GM12878 (cell line): ENCODE data around the gene DUOX1. TPM values are rescaled to one million over a fixed set of nuclear protein-coding genes. Genes with fewer than 3 reads are reported as not detected.
A peak's percentile ranks its signal among the peaks of the same experiment; 100 is the strongest.

ENCODE experiments used
- ATAC-seq: fragments of 200-7000 bp; cut with Tn5 transposase; 3 replicates; pipeline ENCODE4 v1.9.1; 2020; ENCODE audit warnings: mild to moderate bottlenecking, moderate library complexity
- BruUV-seq: library from RNA; stranded (reverse); fragments of 400-500 nt; replicated peaks from 2 replicates; lab custom pipeline; 2021; lab: Mats Ljungman, UMichigan
- CTCF ChIA-PET: fragments of 300-600 bp; sonication (Branson Sonifier 250); formaldehyde crosslinking; extraction: SDS; loops from one replicate; lab custom pipeline; 2021; ENCODE audit warnings: inconsistent platforms; lab: Yijun Ruan, JAX
- POLR2A ChIA-PET: fragments of 350-600 bp; formaldehyde crosslinking; extraction: SDS; loops from one replicate; lab custom pipeline; 2021; ENCODE audit warnings: inconsistent platforms; lab: Charles Lee
- RAD21 ChIA-PET: fragments of 300-600 bp; sonication (Branson Sonifier 250); formaldehyde crosslinking; loops from one replicate; lab custom pipeline; 2023; ENCODE audit warnings: antibody characterized with exemption; ENCODE audit not compliant: unreplicated experiment; lab: Charles Lee
- SMC1A ChIA-PET: fragments of 300-600 bp; sonication (Branson Sonifier 250); formaldehyde crosslinking; loops from one replicate; lab custom pipeline; 2023; ENCODE audit not compliant: unreplicated experiment, uncharacterized antibody; lab: Charles Lee
- DNase-seq: peaks from one replicate; pipeline ENCODE4 v3.0.0-alpha.2; 2011; ENCODE audit warnings: low read depth, low spot score
- FAIRE-seq: peaks from 3 replicates; lab custom pipeline; 2011; peaks lifted over from hg19 to GRCh38; lab: Jason Lieb, UNC
- H2AFZ ChIP-seq: 2 replicates; pipeline ENCODE4 v1.6.0; 2011; ENCODE audit warnings: low read depth, low read length, control low read depth; ENCODE audit not compliant: control insufficient read depth
- H3K27ac ChIP-seq: 2 replicates; pipeline ENCODE4 v1.5.1; 2011; ENCODE audit warnings: control low read depth; ENCODE audit not compliant: control insufficient read depth, insufficient read depth
- H3K27me3 ChIP-seq, 2 experiments: replicated peaks in 1 of 2; 2 replicates each; pipeline versions ENCODE4 v1.6.0 to v1.6.1; 2011; ENCODE audit warnings: low read length in 1 of 2; ENCODE audit not compliant: control insufficient read depth in 2 of 2, insufficient read depth in 2 of 2
- H3K36me3 ChIP-seq, 2 experiments: 2 replicates each; pipeline ENCODE4 v1.5.1; 2011; ENCODE audit warnings: low read length in 1 of 2; ENCODE audit not compliant: control insufficient read depth in 2 of 2, insufficient read depth in 2 of 2
- H3K4me1 ChIP-seq: 2 replicates; pipeline ENCODE4 v1.6.1; 2011; ENCODE audit warnings: mild to moderate bottlenecking, low read length, moderate library complexity, mixed read lengths; ENCODE audit not compliant: control insufficient read depth, insufficient read depth
- H3K4me2 ChIP-seq: 2 replicates; pipeline ENCODE4 v1.6.0; 2011; ENCODE audit warnings: control low read depth; ENCODE audit not compliant: control insufficient read depth, insufficient read depth
- H3K4me3 ChIP-seq: fragments of 200-600 bp; sonication (generic); 2 replicates; pipeline ENCODE4 v1.5.1; 2016
- H3K79me2 ChIP-seq: 2 replicates; pipeline ENCODE4 v1.6.0; 2011; ENCODE audit warnings: low read length; ENCODE audit not compliant: control insufficient read depth, insufficient read depth
- H3K9ac ChIP-seq: 2 replicates; pipeline ENCODE4 v1.8.0; 2011; ENCODE audit warnings: low read length, control low read depth, mixed read lengths; ENCODE audit not compliant: control insufficient read depth, insufficient read depth
- H3K9me3 ChIP-seq: replicated peaks from 3 replicates; pipeline ENCODE4 v1.5.1; 2011; ENCODE audit warnings: mild to moderate bottlenecking, low read length; ENCODE audit not compliant: control insufficient read depth, insufficient read depth
- H4K20me1 ChIP-seq: 2 replicates; pipeline ENCODE4 v1.6.0; 2011; ENCODE audit not compliant: control insufficient read depth, insufficient read depth
- CREB1 ChIP-seq: IDR thresholded peaks from 2 replicates; pipeline ENCODE4 v1.6.1; 2012; ENCODE audit warnings: low read depth, mild to moderate bottlenecking, inconsistent platforms
- CREM ChIP-seq: IDR thresholded peaks from 2 replicates; pipeline ENCODE4 v1.6.1; 2014; ENCODE audit warnings: antibody characterized with exemption, low read depth
- EGR1 ChIP-seq, 2 experiments: IDR thresholded peaks; 1 replicate in 1 of 2; 2 replicates in 1 of 2; pipeline ENCODE4 v1.6.1; 2011 to 2012; ENCODE audit warnings: low read depth in 2 of 2, low read length in 2 of 2, borderline replicate concordance in 1 of 2, mild to moderate bottlenecking in 1 of 2, moderate library complexity in 1 of 2
- FOXM1 ChIP-seq: IDR thresholded peaks from 2 replicates; pipeline ENCODE4 v1.6.1; 2012; ENCODE audit warnings: low read depth, mild to moderate bottlenecking, inconsistent platforms, low read length, moderate library complexity
- KLF5 ChIP-seq: fragments of 450-650 bp; IDR thresholded peaks from 2 replicates; pipeline ENCODE4 v1.6.1; 2014; ENCODE audit warnings: mild to moderate bottlenecking; ENCODE audit not compliant: partially characterized antibody
- MEF2B ChIP-seq: fragments of 450-650 bp; IDR thresholded peaks from 2 replicates; pipeline ENCODE4 v1.6.1; 2018; ENCODE audit warnings: mild to moderate bottlenecking, moderate library complexity; ENCODE audit not compliant: partially characterized antibody, poor library complexity, severe bottlenecking
- POLR2AphosphoS5 ChIP-seq: IDR thresholded peaks from 2 replicates; pipeline ENCODE4 v1.6.1; 2011; ENCODE audit warnings: mild to moderate bottlenecking, low read length, inconsistent platforms
- RAD21 ChIP-seq: IDR thresholded peaks from 2 replicates; pipeline ENCODE4 v1.6.1; 2011; ENCODE audit warnings: mild to moderate bottlenecking, low read depth, low read length, moderate library complexity; ENCODE audit not compliant: insufficient read depth
- RB1 ChIP-seq: fragments of 450-650 bp; formaldehyde crosslinking; IDR thresholded peaks from 2 replicates; pipeline ENCODE4 v1.6.1; 2017; ENCODE audit warnings: mild to moderate bottlenecking, borderline replicate concordance
- SMARCA5 ChIP-seq: fragments of 450-650 bp; IDR thresholded peaks from 2 replicates; pipeline ENCODE4 v1.6.1; 2017; ENCODE audit warnings: mild to moderate bottlenecking
- SPI1 ChIP-seq: IDR thresholded peaks from 2 replicates; pipeline ENCODE4 v1.6.1; 2011; ENCODE audit warnings: low read depth, mild to moderate bottlenecking, low read length, moderate library complexity, borderline replicate concordance; ENCODE audit not compliant: insufficient read depth
- SRF ChIP-seq, 2 experiments: IDR thresholded peaks; 2 replicates each; pipeline ENCODE4 v1.6.1; 2011; ENCODE audit warnings: low read depth in 2 of 2, low read length in 2 of 2, mild to moderate bottlenecking in 1 of 2, moderate library complexity in 1 of 2
- WRNIP1 ChIP-seq: IDR thresholded peaks from 2 replicates; pipeline ENCODE4 v1.6.1; 2011; ENCODE audit warnings: low read depth, low read length, improper control_type of control experiment, borderline replicate concordance
- YY1 ChIP-seq: IDR thresholded peaks from 2 replicates; pipeline ENCODE4 v1.6.1; 2011; ENCODE audit warnings: low read depth, mild to moderate bottlenecking, low read length
- ZNF207 ChIP-seq: fragments of 450-650 bp; IDR thresholded peaks from 2 replicates; pipeline ENCODE4 v1.6.1; 2014; ENCODE audit warnings: antibody characterized with exemption, mild to moderate bottlenecking, borderline replicate concordance
- ZNF384 ChIP-seq: IDR thresholded peaks from 2 replicates; pipeline ENCODE4 v1.6.1; 2012; ENCODE audit warnings: low read depth, mild to moderate bottlenecking, low read length, improper control_type of control experiment, borderline replicate concordance
- WGBS: methylation state at CpG from one replicate; pipeline ENCODE4 v1.1.6; 2016; ENCODE audit warnings: low lambda C conversion rate; ENCODE audit not compliant: insufficient replicate concordance, insufficient coverage; ENCODE audit errors: missing lambda C conversion rate; 5-methylcytosine and 5-hydroxymethylcytosine counted together
- in situ Hi-C: fragments of 300-500 bp; cut with MboI; formaldehyde crosslinking; loops from 9 replicates; pipeline ENCODE4 v1.14.3; 2018; ENCODE audit warnings: mixed read lengths
- intact Hi-C: fragments of 100-400 bp; cut with micrococcal nuclease; formaldehyde crosslinking; loops from one replicate; pipeline ENCODE4 v1.14.2; 2022; ENCODE audit not compliant: unreplicated experiment
- polyA plus RNA-seq, 11 experiments: library from polyadenylated mRNA; depleted of rRNA in 4 of 11; unstranded in 6 of 11; stranded (reverse) in 5 of 11; fragments of >200 nt; fragmentation: Nextera tagmentation in 4 of 11; fragmentation: Illumina TruSeq in 1 of 11; extraction: Ambion mirVana in 4 of 11; extraction: Trizol in 1 of 11; gene quantifications; 1 replicate in 1 of 11; 2 replicates in 10 of 11; pipeline versions ENCODE4 v1.2.1 to v1.2.3, GENCODE V29; 2011 to 2016; ENCODE audit warnings: inconsistent platforms in 2 of 11, missing spikeins in 2 of 11, low read depth in 1 of 11
- total RNA-seq, 4 experiments: library from RNA; depleted of rRNA in 3 of 4; stranded (reverse); fragments of >200 nt in 3 of 4; fragmentation: Illumina TruSeq in 1 of 4; extraction: Trizol in 1 of 4; gene quantifications; 2 replicates each; pipeline versions ENCODE4 v1.2.1 to v1.2.3, GENCODE V29; 2013 to 2021
- TF ChIP-seq, protein P1 (sequence below): IDR thresholded peaks from 2 replicates; pipeline ENCODE4 v1.6.1; 2011; ENCODE audit warnings: mild to moderate bottlenecking, low read depth, low read length, moderate library complexity; ENCODE audit not compliant: insufficient replicate concordance
- TF ChIP-seq, protein P2 (sequence below): fragments of 450-650 bp; IDR thresholded peaks from 2 replicates; pipeline ENCODE4 v1.6.1; 2017; ENCODE audit warnings: low read depth, mild to moderate bottlenecking, moderate library complexity

The DUOX1 gene
- total and polyA plus RNA-seq, 10 of the 15 experiments (the other 5 are each of a cell fraction or from before 2014, with no cell fraction given): 0.02 to 2.1 (median 0.26) TPM; not detected in 3

DNA sequence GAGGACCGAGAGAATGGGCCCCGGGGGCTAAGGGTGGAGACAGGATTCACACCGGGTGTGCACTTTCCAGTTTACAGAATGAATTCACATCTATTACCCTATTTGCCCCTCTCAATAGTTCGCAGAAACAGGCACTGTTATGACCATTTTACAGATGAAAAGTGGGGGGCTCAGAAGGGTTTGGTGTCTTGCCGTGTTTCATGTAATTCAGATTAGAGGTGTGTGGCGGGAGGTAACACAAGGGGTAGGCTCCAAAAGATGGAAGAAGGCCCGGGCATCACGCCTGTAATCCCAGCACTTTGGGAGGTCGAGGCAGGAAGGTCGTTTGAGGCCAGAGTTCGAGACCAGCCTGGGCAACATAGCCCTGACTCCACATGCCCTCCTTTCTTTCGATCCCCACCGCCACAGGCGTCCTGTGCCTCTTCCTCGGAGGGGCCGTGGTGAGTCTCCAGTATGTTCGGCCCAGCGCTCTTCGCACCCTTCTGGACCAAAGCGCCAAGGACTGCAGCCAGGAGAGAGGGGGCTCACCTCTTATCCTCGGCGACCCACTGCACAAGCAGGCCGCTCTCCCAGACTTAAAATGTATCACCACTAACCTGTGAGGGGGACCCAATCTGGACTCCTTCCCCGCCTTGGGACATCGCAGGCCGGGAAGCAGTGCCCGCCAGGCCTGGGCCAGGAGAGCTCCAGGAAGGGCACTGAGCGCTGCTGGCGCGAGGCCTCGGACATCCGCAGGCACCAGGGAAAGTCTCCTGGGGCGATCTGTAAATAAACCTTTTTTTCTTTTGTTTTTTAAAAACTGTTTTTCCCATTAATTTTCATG, 12.3 kb upstream of the DUOX1 start (continued):
- TF ChIP-seq MEF2B (no peak), SPI1 (no peak)

DNA sequence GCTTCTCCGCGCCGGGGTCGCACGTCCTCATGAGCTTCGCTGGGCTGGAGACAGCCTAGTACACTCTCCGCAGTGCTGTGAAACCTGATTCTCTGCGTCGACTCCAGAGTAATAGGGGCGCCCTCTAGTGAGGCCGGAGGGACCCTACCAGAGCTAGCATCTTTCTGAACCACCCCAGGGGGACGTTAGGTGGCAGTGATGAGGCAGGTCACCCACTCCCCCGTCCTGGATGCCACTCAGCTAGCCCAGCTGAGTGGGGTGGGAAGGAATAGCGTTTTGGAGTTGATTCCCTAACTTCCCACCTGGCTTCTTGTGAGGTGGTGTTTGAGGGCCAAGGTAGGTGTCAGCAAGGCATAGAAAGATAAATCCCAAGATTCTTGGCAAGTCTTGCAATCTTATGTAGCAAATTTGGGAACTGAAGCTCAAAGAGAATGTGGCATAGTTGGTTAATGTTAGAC, 11.6 kb upstream of the DUOX1 start:
- ATAC-seq (peak; percentile 98), FAIRE-seq (peak; percentile 97), DNase-seq (peak; percentile 45)
- no peak overlapping the region for H3K27ac ChIP-seq
- intact Hi-C loops: no loop called here
- CTCF ChIA-PET: interaction anchor here (0.6 to 2.2 kb wide), 64 partner anchors 9 to 394 kb away, joined by 3 to 27 read pairs (median 4); partner anchors contain the start of genes DUOX1 and SORD
- peaks cover 15 to 29% of the 10 kb centered on the region in 2 experiments for H3K27me3 ChIP-seq
- no peaks in the 10 kb centered on the region for H3K36me3 ChIP-seq
- 4% methylated on average over 14 of the region's 14 CpGs for WGBS
- no TSS peak for BruUV-seq
- no peaks in the 10 kb centered on the region for H4K20me1 ChIP-seq
- H3K4me2 ChIP-seq: peak overlapping the region; percentile 24; the same call in 1 of the 2 replicates
- H3K4me1 ChIP-seq: no peaks in the 10 kb centered on the region; the same call in 1 of the 2 replicates
- H3K79me2 ChIP-seq: no peaks in the 10 kb centered on the region
- in situ Hi-C loops: loop anchor here (10.0 kb wide), 1 partner anchor 57 kb away; no protein-coding TSS in a partner anchor
- RAD21 ChIA-PET: interaction anchor here (0.6 to 1.9 kb wide), 20 partner anchors 8 to 573 kb away, joined by 3 to 16 read pairs (median 3); partner anchors contain the start of gene SORD
- H2AFZ ChIP-seq: no peak overlapping the region
- no peaks in the 10 kb centered on the region for H3K9me3 ChIP-seq
- H3K4me3 ChIP-seq: peak overlapping the region; percentile 0; the same call in 1 of the 2 replicates
- POLR2A ChIA-PET: no interaction called here
- H3K9ac ChIP-seq: no peak overlapping the region
- SMC1A ChIA-PET: interaction anchor here (0.7 to 1.8 kb wide), 12 partner anchors 9 to 365 kb away, joined by 3 to 9 read pairs (median 3); no protein-coding TSS in a partner anchor
- TF ChIP-seq RAD21: peak; percentile 76
- peak in 1 of 2 experiments; percentile 42; a peak in 2 of 3 replicates for TF ChIP-seq EGR1 (IDR thresholded peaks at IDR 0.05; ENCODE audit: borderline replicate concordance in 1 of 2, low read depth in 2 of 2, low read length in 2 of 2)
- TF ChIP-seq, protein P1, sequence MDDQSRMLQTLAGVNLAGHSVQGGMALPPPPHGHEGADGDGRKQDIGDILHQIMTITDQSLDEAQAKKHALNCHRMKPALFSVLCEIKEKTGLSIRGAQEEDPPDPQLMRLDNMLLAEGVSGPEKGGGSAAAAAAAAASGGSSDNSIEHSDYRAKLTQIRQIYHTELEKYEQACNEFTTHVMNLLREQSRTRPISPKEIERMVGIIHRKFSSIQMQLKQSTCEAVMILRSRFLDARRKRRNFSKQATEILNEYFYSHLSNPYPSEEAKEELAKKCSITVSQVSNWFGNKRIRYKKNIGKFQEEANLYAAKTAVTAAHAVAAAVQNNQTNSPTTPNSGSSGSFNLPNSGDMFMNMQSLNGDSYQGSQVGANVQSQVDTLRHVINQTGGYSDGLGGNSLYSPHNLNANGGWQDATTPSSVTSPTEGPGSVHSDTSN: peak; percentile 50
- peak; percentile 83; the same call in 1 of the 2 replicates for TF ChIP-seq SMARCA5
- TF ChIP-seq ZNF207: no peak
- peak; percentile 20; the same call in 1 of the 2 replicates for TF ChIP-seq RB1
- 0 out of 4 replicates have a peak, but pooled peaks of 1 of the 2 experiments have one; percentile 24 for TF ChIP-seq SRF (IDR thresholded peaks at IDR 0.05; ENCODE audit: low read depth in 2 of 2, low read length in 2 of 2)
- TF ChIP-seq FOXM1: peak; percentile 50; the same call in 1 of the 2 replicates
- peak; percentile 75 for TF ChIP-seq YY1
- no peak for TF ChIP-seq POLR2AphosphoS5
- 0 out of 2 replicates have a peak, but pooled peaks have one; percentile 35 for TF ChIP-seq CREB1
- TF ChIP-seq ZNF384: no peak
- peak; percentile 55; the same call in 1 of the 2 replicates for TF ChIP-seq CREM
- TF ChIP-seq, protein P2, sequence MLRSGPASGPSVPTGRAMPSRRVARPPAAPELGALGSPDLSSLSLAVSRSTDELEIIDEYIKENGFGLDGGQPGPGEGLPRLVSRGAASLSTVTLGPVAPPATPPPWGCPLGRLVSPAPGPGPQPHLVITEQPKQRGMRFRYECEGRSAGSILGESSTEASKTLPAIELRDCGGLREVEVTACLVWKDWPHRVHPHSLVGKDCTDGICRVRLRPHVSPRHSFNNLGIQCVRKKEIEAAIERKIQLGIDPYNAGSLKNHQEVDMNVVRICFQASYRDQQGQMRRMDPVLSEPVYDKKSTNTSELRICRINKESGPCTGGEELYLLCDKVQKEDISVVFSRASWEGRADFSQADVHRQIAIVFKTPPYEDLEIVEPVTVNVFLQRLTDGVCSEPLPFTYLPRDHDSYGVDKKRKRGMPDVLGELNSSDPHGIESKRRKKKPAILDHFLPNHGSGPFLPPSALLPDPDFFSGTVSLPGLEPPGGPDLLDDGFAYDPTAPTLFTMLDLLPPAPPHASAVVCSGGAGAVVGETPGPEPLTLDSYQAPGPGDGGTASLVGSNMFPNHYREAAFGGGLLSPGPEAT: 0 out of 2 replicates have a peak, but pooled peaks have one; percentile 25
- peak; percentile 24 for TF ChIP-seq KLF5
- peak; percentile 92 for TF ChIP-seq WRNIP1
